UCSD-AML1 (cell line): Measurements from ENCODE around the gene GLOD4.
"Not testable (repeated sequence)": the region's sequence is repeated elsewhere in the genome, so short reads cannot be mapped to it uniquely, and the experiment has no call there.

Experiments
- DNase-seq: peaks from one replicate; lab custom pipeline; 2025; ENCODE audit not compliant: unreplicated experiment; lab: John Stamatoyannopoulos, UW

Gene GLOD4

DNA sequence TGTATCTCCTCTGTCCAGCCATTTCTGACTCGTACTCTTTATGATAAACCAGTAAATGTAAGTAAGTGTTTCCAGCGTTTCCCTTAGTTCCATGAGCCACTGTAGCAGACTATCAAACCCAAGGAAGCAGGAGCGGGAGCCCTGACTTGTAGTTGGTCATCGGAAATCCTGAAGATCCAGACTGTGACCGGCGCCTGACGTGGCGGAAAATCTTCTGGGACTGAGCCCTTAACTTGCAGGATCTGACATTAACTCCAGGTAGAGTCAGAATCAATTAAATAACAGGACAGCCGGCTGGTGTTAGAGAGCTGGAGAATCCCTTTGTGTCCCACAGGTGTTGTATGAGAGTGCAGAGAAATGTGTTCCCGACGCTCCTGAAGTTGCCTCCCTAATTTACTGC is 4.0 kb downstream of the GLOD4 start:
- no peak for DNase-seq

DNA sequence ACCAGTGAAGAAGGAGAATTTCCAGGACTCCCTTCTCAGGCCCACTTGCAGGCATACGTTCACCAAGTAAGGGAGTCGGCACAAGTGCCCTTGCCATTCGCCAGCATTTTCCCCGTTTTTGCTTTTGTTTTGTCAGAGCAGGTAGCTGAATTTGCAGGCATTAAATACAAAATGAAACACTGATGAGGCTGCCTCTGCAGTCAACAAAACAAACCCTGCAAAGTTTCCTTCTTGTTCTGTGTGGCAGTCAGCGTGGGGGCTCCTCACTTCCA is 7.8 kb downstream of the GLOD4 start:
- DNase-seq, result no peak

DNA sequence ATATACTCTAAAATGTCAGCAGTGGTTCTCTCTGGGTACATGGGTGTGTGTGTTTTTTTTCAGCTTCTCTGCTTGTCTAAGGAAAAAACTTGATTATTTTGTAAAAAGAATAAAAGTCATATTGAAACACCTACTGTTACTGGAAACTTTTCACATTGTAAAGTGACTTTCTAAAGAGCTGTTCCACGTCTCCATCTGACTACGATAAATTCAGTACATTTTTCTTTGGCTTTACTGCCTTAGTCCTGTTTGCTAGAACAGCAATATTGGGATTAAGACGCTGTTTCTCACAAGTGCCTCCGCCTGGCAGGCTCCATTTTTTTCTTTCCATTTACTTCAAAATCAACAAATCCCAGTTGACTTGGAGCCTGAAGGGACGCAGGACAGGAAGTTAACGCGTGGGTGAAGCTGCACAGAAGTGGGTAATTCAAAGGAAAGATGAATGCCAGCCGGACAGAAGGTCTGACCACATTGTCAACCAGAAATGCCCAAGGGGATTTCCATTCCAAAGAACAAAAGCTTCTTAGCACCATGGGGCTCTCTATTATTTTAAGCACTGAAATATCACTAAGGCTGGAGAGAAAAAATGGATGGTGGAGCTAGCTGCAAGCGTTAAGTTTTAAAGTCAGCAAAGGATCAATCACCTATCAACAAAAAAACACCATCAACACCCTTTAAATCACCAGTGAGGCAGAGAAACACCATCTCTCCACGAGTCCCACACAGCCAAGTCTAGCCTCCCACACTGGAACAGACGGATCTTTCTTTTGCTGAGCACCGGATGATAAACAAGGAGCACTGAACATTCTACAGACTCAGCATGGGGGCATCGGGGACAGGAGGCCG is 8.4 kb downstream of the GLOD4 start:
- DNase-seq, result no peak

DNA sequence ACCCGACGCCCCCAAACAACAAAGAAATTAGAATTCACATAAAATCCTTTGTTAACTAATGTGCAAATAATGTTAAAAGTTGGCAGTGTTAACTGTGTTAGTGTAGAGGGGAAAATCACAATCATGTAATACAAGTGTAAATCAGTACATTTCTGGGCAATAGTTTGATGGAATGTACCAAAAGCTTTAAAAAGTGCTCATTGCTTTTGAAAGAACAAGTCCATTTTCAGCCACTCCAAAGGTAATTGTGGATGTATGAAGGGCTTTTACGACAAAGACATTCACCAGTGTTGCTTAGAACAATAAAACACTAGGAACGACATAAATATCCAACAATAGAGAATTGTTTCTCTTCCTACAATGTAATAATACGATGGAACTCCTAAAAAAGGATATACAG is 9.1 kb downstream of the GLOD4 start:
- no peak for DNase-seq

DNA sequence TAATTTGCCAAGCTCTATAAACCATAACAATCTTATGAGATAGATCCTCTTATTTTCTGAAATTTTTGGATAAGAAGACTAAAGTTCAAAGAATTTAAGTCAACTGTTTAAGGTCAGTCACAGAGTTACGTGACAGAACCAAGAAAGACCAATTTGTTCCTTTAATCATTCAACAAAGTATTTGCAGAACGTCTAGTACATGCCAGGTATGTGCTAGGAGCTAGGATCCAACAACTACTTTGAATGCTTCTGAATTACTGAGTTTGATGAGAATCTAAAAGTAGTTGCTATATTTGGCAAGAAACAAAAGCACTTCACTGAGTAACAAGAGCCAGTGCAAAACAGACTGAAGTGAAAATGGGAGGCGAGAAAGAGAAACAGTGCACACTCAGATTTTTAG is 15.0 kb downstream of the GLOD4 start:
- no peak for DNase-seq

DNA sequence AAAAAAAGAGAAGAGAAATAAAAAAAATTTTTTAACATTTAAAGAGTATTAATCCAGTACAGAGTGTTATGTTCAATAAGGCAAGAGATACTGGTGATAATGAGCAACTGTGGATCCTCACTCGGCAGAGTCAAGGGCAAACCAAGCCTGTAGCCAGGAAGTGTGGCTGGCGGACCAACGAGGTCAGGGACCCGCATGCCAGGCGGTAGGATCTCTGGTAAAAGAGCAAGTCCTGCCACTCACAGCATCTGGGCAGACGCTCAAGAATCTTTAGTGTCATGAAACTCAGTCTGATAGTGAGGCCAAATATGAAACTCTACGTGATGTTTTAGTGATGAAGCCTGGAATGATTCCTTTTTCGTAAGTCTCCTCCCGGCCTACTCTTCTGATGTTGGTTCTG is 21.7 kb downstream of the GLOD4 start:
- DNase-seq, result no peak

DNA sequence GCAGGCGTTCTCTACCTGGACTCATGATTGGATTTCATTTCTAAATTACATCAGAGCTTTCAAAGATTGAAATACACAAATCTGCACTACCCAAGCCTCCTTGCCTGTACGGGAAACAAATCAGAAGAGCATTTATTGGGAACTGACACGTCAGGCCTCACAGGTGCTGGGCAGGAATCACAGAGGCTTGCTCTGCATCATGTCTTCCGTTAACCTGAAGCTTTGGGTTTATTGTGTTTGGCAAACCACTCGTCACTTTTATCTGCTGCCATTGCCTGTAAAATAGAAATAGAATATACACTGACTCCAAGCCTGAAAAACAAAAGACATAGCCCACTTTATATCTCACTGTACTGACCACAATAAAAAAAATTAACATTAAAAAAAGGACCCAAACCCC is 22.1 kb downstream of the GLOD4 start:
- no peak for DNase-seq

DNA sequence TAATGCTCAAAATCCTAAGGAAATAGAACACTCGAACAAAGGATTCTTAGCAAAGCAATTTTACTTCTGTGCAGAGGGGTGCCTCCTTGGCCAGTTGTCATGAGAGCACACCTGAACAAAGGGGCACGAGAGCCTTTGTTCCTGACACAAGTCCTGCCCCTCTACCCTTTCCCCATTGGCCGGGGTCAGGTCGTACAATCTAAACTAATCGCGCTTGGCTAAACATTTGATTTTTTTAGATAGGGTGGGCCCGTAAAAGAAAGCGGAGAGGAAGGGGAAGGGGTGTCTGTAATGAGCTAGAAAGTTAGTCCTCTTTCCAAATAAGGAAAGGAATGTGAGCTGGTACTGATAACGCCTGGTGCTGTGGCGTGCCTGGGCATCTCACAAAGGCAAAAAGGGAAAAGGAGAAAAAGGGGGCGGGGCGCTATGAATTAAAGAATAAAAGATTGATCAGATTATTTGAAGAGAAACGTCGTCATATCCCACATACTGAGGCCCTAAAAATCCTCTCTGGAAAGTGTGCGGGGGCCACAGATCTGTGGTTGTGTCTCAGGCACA is 26.0 kb downstream of the GLOD4 start:
- not testable (repeated sequence) for DNase-seq

DNA sequence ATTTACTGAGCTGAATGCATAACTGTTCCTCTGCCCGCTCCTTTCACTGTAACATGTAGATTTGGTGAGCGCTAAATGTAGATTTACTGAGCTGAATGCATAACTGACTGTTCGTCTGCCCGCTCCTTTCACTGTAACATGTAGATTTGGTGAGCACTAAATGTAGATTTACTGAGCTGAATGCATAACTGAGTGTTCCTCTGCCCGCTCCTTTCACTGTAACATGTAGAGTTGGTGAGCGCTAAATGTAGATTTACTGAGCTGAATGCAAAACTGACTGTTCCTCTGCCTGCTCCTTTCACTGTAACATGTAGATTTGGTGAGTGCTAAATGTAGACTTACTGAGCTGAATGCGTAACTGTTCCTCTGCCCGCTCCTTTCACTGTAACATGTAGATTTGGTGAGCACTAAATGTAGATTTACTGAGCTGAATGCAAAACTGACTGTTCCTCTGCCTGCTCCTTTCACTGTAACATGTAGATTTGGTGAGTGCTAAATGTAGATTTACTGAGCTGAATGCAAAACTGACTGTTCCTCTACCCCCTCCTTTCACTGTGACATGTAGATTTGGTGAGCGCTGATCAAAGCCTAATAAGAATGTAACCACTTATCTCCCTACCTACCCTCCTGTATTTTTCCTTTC is 26.6 kb downstream of the GLOD4 start:
- not testable (repeated sequence) for DNase-seq

DNA sequence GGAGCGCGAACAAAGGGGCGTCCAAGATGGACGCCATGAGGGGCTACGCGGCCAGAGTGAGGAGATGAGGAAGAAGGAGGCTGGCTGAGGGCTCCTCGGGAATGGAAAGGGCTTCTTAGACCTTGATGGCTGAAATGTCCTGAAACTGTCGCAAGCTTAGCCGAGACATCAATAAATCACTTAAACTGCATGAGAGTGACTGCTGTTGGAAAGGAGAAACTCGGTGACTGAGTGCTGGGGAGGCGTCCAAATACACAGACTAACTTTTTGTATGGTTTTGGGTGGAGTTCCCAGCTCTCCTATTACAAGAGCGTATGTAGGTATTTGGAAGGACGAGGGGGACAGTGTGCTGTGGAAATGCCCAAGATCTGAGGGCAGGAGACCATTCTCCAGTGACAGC is 28.7 kb downstream of the GLOD4 start:
- no peak for DNase-seq

DNA sequence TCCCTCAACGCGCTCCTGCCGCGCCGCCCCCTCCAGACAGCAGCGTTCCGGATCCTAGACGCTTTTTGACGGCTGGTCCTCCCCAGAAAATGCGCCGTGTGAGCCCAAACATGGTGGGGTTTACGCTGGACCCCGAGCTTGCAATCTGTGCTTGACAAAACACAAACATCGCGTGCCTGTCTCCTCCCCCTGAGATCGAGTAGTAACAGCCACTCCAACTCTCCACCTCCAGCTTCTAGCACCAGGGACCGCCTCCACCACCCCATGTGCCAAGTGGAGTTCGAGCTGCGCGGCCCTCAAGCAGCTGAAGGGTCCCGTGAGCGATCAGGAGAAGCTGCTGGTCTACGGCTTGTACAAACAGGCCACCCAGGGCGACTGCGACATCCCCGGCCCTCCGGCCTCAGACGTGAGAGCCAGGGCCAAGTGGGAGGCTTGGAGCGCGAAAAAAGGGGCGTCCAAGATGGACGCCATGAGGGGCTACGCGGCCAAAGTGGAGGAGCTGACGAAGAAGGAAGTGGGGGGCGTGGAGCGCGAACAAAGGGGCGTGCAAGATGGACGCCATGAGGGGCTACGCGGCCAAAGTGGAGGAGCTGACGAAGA is 29.4 kb downstream of the GLOD4 start:
- no peak for DNase-seq

DNA sequence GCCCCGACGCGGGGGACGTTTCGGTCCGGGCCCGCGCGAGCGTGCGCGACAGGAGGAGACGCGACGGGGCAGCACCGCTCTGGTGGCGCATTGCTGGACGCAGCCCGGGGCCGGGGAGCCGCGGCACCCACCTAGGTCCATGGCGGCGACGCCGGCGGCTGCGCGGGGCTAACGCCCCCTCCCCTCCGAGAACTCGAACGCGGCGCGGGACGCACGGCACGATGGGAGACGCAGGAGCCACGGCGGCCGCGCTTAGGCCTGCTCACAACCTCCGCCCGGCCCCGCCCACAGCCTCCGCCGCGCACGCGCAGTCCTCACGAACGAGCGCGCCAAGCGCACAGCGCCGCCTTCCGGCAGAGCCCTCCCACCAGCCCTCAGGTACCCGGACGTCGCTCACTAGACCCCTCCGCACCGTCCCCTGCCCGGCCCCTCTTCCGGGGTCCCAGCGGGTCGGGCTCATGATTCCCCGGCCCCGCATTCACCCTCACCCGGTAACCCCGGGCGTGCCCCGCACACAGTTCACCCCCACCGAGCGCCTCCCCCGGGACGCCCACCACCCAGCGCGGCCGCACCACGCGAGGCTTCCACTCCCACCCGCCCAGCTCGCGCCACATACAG is 30.0 kb downstream of the GLOD4 start, which contains the start of gene GEMIN4:
GEMIN4 (minus strand) TSS at position 263 of the 618 bp plus-strand sequence; CDS start at position 141, 122 bp downstream.
- DNase-seq, result peak; percentile 96

DNA sequence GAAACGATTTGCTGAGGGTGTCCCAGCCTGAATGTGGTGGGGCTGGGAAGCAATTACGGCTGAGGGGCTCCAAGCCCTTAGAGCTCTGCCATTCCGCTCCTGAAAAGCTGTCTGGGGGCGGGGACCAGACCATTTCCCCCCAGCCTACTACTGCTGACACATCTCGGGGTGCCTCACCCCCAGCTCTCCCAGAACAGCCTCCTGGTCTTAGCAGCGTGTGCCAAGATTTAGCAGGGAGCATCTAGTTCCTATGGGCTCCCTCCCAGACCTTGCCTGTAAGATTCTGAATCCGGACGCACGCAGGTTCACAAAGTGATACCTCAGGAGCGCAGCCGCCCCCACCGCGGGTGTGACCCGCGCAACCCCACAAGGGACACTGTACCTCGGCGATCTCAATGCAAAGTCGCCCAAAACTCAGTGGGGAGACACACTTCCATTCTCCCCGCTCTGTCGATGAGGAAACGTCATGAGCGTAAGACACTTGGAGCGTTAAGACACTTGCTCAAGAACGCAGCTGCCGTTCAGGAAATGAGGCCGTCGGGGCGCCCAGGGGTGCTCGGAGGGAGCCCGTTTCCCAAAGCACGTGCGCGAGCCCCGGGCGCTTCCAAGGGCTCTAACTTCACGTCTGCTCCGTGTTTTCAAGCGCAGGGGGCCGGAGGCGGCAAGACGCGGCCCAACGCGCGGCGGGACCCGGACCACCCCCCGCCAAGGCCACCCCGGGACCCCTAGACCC is 30.6 kb downstream of the GLOD4 start:
- DNase-seq, result peak; percentile 62

DNA sequence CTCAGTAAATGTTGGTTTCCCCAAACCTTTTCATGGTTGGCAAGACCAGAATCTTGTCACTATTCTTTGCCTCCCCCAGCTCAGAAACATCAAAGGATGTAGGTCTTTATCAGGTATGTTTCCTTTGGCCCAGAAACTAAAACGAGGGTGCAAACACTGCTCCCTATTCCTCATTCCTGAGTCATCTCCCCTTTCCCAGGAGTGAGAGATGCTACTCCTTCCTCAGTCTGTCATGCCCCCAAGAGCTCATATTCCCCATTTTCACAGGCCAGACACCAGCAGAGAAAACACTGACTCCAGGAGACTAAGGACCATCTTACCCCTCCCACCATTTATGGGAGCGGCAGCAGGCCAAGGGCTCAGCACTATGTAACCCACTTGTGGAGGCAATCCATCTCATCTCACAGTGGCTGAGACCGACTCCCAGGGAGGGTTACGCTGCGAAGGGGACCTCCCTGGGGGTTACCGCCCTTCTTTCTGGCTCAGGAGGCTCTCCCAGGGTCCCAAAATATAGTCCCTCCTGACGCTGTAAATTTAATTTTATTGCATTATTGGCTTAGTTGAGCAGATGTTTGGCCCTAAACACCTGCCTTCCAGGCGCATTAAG is 31.5 kb downstream of the GLOD4 start:
- no peak for DNase-seq

DNA sequence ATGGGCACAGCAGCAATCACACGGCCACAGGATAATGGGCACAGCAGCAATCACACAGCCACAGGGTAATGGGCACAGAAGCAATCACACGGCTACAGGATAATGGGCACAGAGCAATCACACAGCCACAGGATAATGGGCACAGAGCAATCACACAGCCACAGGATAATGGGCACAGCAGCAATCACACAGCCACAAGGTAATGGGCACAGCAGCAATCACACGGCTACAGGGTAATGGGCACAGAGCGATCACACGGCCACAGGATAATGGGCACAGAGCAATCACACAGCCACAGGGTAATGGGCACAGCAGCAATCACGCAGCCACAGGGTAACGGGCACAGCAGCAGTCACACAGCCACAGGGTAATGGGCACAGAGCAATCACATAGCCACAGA is 32.7 kb downstream of the GLOD4 start:
- not testable (repeated sequence) for DNase-seq

DNA sequence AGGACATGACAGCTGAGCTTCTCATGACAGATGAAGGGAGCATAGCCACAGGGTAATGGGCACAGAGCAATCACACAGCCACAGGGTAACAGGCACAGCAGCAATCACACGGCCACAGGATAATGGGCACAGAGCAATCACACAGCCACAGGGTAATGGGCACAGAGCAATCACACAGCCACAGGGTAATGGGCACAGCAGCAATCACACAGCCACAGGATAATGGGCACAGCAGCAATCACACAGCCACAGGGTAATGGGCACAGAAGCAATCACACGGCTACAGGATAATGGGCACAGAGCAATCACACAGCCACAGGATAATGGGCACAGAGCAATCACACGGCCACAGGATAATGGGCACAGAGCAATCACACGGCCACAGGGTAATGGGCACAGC is 33.5 kb downstream of the GLOD4 start:
- not testable (repeated sequence) for DNase-seq

DNA sequence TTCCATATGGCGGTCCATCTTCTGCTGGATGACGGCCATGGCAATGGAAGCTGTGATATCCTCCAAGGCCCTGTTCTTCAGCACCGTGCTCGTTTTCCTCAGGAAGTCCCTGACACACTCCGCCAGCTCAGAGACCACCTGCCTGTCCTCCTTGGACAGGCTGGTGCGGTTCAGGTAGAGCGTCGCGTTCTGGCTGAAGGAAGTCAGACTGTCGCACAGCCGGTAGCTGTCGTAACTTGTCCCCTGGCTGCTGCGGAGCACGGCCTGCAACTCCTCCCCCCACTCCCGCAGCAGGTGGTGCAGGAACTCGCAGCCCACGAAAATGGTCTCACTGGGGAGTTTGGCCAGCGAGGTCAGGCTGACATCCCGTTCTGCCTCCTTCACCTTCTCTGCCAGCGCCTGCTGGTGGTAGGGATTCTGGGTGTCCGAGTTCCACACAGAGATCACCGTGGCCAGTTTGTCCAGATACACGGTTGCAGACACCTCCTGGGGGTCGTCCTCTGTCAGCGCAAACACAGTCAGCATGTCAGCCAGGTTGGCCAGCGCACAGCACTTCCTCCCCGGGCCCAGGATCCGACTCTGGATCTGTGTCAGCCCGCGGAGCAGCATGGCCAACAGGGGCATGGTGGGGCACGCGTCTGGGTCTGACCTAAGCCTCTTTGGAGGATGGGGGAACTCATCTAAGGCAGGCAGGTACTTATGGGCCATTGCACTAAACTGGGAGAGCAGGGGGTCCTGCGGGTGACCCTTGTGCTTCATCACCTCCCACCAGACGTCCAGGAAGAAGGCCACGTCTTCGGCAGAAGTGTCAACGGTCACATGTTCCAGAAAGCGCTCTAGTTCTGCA is 35.1 kb downstream of the GLOD4 start:
- DNase-seq, result no peak

DNA sequence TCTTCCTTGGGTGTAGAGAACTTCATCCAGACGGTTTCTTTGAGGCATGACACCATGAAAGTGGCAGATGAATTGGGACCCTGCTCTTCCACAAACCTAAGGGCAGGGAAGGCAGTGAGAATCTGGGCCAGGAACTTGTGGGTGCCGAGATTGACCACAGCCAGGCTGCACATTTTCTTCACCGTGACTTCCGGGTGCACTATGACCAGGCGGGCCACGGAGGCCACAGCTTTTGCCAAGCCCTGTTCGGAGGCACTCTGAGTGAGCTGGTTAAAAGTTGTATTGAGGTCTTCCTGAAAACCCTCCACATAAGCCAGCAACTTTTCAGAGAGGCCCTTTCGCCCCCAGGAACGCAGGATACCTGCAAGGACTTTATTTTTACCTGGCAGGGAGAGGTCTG is 35.9 kb downstream of the GLOD4 start:
- DNase-seq, result no peak

DNA sequence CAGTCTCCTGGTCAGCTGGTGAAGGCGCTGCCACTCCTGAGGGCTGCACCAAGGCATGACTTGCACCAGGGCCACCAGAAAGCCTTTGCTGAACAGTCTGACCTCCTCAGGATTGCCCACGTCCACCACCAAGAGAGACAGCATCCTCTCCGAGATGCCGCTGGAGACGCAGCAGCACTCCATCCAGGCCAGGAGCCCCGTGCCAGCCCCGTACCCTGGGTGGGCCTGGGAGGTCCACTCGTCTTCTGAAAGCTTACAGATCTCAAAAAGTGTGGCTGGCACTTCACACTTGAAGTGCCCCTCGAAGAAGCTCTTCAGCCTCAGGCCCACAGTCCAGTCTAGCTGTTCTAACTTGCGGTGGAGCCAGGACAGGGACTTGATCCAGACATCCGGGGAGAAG is 36.7 kb downstream of the GLOD4 start:
- DNase-seq, result no peak

DNA sequence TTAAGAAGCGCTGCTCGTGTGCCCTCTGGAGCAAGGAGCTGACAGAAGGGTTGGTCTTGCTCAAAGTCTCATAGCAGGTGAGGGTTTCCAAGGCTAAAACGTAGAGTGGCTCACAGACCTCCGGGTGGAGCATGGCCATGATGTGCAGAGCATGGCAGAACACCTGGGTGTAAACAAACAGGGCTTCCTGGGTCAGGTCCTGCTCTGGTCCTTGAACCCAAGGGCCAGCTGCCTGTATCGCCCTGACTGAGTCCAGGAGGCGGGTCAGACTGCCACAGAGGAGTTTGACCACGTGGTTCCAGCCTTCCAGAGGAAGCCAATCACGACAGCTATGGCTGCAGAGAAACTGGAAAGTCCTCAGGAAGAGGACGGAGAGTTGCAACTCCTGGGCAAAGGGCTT is 37.1 kb downstream of the GLOD4 start:
- DNase-seq, result no peak
